ENCODE data around the gene TARDBP. TPM values are rescaled to one million over a fixed set of nuclear protein-coding genes. Genes with fewer than 3 reads are reported as not detected.
"Not testable (repeated sequence)": the region's sequence is repeated elsewhere in the genome, so short reads cannot be mapped to it uniquely, and the experiment has no call there.

The TARDBP gene
- total and polyA plus RNA-seq, 2 donors (not counting 1 experiment from before 2014, with no cell fraction given): 97.1 to 161 TPM

GRCh38 chr1:11061652-11062365 lies 49.4 kb downstream of the TARDBP start:
- H2AFZ ChIP-seq (ENCODE audit: low read length): no peak overlapping the region
- H3K79me2 ChIP-seq (ENCODE audit: control insufficient read depth, insufficient read depth, low read length): peaks cover 19% of the 10 kb centered on the region
- H3K27me3 ChIP-seq (ENCODE audit: control insufficient read depth, insufficient read depth, low read length): no peaks in the 10 kb centered on the region
- no peak overlapping the region for H3K4me3 ChIP-seq (replicated peaks in 1 of 4; ENCODE audit: control extremely low read depth in 1 of 4, insufficient read depth in 1 of 4, low read depth in 3 of 4, low read length in 4 of 4)
- H3K4me1 ChIP-seq (ENCODE audit: control insufficient read depth, extremely low read depth, insufficient read depth, low read length): no peaks in the 10 kb centered on the region
- H4K20me1 ChIP-seq (ENCODE audit: control insufficient read depth, extremely low read depth, insufficient read depth, low read length): no peaks in the 10 kb centered on the region
- peaks cover 9% of the 10 kb centered on the region for H3K36me3 ChIP-seq (ENCODE audit: control insufficient read depth, insufficient read depth, low read length)
- no peak overlapping the region for H3K9ac ChIP-seq (ENCODE audit: insufficient read depth, low read length)
- peak overlapping the region; percentile 1 for H3K4me2 ChIP-seq (ENCODE audit: extremely low read depth, insufficient read depth, low read length)
- H3K27ac ChIP-seq (ENCODE audit: insufficient read depth, low read length): no peak overlapping the region
- H3K9me3 ChIP-seq (ENCODE audit: control insufficient read depth, insufficient read depth, low read depth, low read length): no peaks in the 10 kb centered on the region
- TF ChIP-seq EZH2 (IDR thresholded peaks at IDR 0.05; ENCODE audit: low read length, missing control alignments) (no peak), CTCF (conservative IDR thresholded peaks at IDR 0.05 in 1 of 2, IDR thresholded peaks at IDR 0.05 in 1 of 2; ENCODE audit: low read depth in 1 of 2, low read length in 2 of 2) (no peak)
- DNase-seq (ENCODE audit: low read depth in 2 of 2): no peak

- H3K4me1 ChIP-seq (ENCODE audit: control insufficient read depth, extremely low read depth, insufficient read depth, low read length): no peaks in the 10 kb centered on the region
- no peak overlapping the region for H3K9ac ChIP-seq (ENCODE audit: insufficient read depth, low read length)
- no peak for TF ChIP-seq CTCF (conservative IDR thresholded peaks at IDR 0.05 in 1 of 2, IDR thresholded peaks at IDR 0.05 in 1 of 2; ENCODE audit: low read depth in 1 of 2, low read length in 2 of 2)
- TF ChIP-seq EZH2 (IDR thresholded peaks at IDR 0.05; ENCODE audit: low read length, missing control alignments): no peak
- H4K20me1 ChIP-seq (ENCODE audit: control insufficient read depth, extremely low read depth, insufficient read depth, low read length): no peaks in the 10 kb centered on the region
- no peaks in the 10 kb centered on the region for H3K9me3 ChIP-seq (ENCODE audit: control insufficient read depth, insufficient read depth, low read depth, low read length)
- no peak overlapping the region for H3K27ac ChIP-seq (ENCODE audit: insufficient read depth, low read length)
- H3K36me3 ChIP-seq (ENCODE audit: control insufficient read depth, insufficient read depth, low read length): peaks cover 8% of the 10 kb centered on the region
- peaks cover 18% of the 10 kb centered on the region for H3K79me2 ChIP-seq (ENCODE audit: control insufficient read depth, insufficient read depth, low read length)
- H3K4me3 ChIP-seq (replicated peaks in 1 of 4; ENCODE audit: control extremely low read depth in 1 of 4, insufficient read depth in 1 of 4, low read depth in 3 of 4, low read length in 4 of 4): no peak overlapping the region
- DNase-seq (ENCODE audit: low read depth in 2 of 2): peak in 1 of 2 donors; percentile 92
- H3K27me3 ChIP-seq (ENCODE audit: control insufficient read depth, insufficient read depth, low read length): no peaks in the 10 kb centered on the region
- H2AFZ ChIP-seq (ENCODE audit: low read length): no peak overlapping the region
- no peak overlapping the region for H3K4me2 ChIP-seq (ENCODE audit: extremely low read depth, insufficient read depth, low read length)
These were observed 50.5 kb downstream of the TARDBP start for GRCh38 chr1:11062965-11063401.

GRCh38 chr1:11063937-11064537 lies 51.6 kb downstream of the TARDBP start:
- not testable (repeated sequence) for H3K4me1 ChIP-seq (ENCODE audit: control insufficient read depth, extremely low read depth, insufficient read depth, low read length); H3K27ac ChIP-seq (ENCODE audit: insufficient read depth, low read length); H3K9me3 ChIP-seq (ENCODE audit: control insufficient read depth, insufficient read depth, low read depth, low read length); H3K79me2 ChIP-seq (ENCODE audit: control insufficient read depth, insufficient read depth, low read length); H2AFZ ChIP-seq (ENCODE audit: low read length); H4K20me1 ChIP-seq (ENCODE audit: control insufficient read depth, extremely low read depth, insufficient read depth, low read length); H3K9ac ChIP-seq (ENCODE audit: insufficient read depth, low read length); DNase-seq (ENCODE audit: low read depth in 2 of 2); H3K4me3 ChIP-seq (replicated peaks in 1 of 4; ENCODE audit: control extremely low read depth in 1 of 4, insufficient read depth in 1 of 4, low read depth in 3 of 4, low read length in 4 of 4); H3K27me3 ChIP-seq (ENCODE audit: control insufficient read depth, insufficient read depth, low read length); H3K4me2 ChIP-seq (ENCODE audit: extremely low read depth, insufficient read depth, low read length)
- peaks cover 15% of the 10 kb centered on the region for H3K36me3 ChIP-seq (ENCODE audit: control insufficient read depth, insufficient read depth, low read length)

All from fibroblast of lung (primary cell).